Activated CD4-positive, alpha-beta T cell treated with anti-CD3 and anti-CD28 coated beads, Interleukin-2, amount 50 U/mL, for 4 hours (primary cell): ENCODE results near the gene WDFY3.

Experiments used
- DNase-seq, 2 experiments: peaks; one replicate each; pipeline ENCODE4 v3.0.0-alpha.2; 2020

The WDFY3 gene

GRCh38 chr4:84966382-84967242 is at the start of gene WDFY3:
WDFY3 (minus strand) TSS chr4:84966690; CDS start chr4:84860591, 106,099 bp downstream.
- no peak for DNase-seq

- DNase-seq: no peak
Measured at GRCh38 chr4:85005865-85006377, 39.4 kb upstream of the WDFY3 start.

GRCh38 chr4:85000343-85000742 is 33.9 kb upstream of the WDFY3 start:
- DNase-seq: no peak

GRCh38 chr4:84995386-84995785 is 28.9 kb upstream of the WDFY3 start:
- DNase-seq: no peak

DNA sequence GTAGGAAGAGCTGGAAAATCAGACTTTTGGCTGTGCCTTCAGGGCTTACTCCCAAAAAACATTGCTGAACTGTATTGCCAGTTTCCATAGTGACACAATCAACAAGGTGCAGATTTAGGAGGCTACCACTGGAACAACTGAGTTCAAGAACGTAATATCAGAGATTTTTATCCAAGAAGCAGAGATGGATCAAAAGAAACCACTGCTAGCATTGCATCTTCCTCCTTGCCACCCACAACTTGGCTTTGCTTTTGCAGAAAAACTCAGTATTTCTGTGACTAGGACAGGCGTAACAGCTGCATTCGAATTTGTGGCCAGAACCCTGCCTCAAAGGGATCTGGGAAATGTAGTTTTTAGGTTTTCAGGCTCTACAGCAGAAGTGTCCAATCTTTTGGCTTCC is 27.8 kb upstream of the WDFY3 start:
- DNase-seq: no peak

DNA sequence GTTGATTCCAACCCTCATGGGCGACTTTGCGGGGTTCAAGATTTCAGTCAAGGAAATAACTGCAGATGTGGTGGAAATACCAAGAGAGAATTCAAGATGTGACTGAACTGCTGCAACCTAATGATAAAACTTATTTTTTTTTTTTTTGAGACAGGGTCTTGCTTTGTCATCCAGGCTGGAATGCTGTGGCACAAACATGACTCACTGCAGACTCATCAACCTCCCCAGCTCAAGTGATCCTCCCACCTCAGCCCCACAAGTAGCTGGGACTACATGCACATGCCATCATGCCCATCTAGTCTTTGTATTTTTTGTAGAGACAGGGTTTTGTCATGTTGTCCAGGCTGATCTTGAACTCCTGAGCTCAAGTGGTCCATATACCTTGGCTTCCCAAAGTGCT is 19.5 kb upstream of the WDFY3 start:
- DNase-seq: no peak

DNA sequence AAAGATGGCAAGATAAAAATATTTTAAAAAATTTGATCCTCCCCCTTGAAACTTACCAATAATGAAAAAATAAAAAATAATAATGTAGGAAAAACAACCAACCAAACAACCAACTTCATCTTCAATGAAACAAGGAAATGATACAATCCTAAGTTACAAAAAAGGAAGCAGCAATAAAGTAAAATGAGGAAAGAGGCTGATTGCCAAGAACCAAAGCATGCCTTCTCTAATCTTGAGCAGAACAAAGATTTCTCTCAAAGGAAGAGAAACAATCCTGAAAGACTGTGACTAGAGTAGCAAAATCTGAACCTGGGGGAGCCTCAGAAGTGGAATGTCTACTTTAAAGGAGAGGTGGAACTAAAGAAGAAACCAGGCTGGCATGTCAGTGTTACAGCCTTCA is 10.9 kb upstream of the WDFY3 start:
- DNase-seq: no peak

- DNase-seq: no peak
Measured at GRCh38 chr4:84973856-84974255, 7.4 kb upstream of the WDFY3 start.

GRCh38 chr4:84971319-84971932 is 4.9 kb upstream of the WDFY3 start:
- DNase-seq: no peak

GRCh38 chr4:84968925-84969324 is 2.4 kb upstream of the WDFY3 start:
- DNase-seq: no peak

DNA sequence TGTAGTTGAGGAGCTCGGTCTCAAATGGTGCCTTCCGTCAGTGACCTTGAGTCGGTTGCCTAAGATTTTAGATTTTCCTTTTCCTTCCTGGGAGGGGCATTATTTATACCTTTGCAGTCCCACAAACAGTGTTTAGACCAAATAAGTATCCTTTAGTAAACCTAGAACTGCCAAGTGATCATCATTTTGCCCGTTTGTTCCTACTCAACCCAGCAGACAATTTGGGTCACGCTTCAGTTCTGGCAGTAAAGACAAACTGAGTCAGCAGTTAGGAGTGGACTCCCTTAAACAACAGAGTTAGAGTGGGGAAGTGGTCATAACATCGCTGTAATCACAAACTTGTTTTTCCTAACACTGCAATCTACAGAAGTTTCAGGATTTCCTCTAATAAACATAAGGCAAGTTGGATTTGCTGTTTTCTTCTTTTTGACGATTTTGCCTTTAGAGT is 777 bp upstream of the WDFY3 start:
- DNase-seq: no peak

DNA sequence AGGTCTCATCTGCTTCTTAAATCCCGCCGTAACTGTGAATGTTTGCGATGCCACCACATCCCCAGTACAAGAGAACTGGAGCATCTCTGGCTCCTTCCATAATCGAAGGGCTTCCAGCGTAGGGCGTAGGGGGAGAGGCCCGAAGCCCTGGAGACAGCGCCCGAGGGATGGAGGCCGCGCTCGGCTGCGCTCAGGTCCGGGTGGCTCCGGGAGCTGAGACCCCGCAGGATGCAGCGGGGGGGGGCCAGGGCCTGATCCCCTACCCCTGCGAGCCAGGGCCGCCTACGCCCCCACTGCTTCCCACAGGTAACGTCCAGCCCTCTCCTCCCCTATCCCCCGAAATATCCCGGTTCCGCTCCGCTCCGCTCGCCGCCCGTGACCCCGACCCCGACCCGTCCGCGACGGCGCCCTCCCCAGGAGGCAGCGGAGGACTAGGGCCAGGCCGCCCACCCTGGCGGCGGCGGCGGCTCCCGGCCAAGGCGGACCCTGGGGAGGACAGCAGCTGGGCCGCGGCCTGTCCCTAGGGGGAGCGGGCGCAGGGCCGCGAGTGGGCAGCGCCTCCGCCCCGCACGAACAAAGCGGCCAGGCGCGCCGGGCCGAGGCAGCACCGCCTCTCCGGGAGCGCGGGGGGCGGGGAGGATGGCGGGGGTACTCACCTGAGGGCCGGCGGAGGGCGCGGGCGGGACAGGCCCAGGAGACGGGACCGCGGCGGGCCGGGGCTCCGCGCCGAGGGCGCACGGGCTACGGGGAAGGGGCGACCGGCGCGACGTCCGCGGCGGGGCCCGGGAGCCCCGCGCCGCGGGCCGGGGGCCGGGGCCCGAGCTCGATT is 723 bp downstream of the WDFY3 start:
- DNase-seq: no peak

- no peak for DNase-seq
Measured at GRCh38 chr4:84964995-84965552, 1.4 kb downstream of the WDFY3 start.

GRCh38 chr4:84962102-84962501 is 4.4 kb downstream of the WDFY3 start:
- DNase-seq: no peak

DNA sequence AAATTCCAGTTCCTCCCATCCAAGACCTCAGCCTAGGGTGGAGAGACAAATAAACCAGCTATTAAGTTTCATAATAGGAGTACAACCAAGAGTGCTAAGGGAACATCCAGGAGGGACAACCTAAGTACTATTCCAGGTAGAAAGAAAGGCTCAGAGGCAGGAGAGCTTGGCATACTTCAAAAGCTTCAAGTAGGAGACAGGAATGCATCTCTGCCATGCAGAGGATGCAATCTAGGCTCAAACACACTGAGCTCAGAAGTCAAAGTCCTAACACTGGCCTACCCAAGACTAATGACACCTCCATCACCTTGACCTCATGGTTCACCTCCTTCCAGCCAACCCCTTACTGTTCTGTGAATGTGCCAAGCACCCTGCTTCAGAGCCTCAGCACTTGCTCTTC is 8.1 kb downstream of the WDFY3 start:
- DNase-seq: no peak

- DNase-seq: no peak
Measured at GRCh38 chr4:84957514-84958420, 8.7 kb downstream of the WDFY3 start.

DNA sequence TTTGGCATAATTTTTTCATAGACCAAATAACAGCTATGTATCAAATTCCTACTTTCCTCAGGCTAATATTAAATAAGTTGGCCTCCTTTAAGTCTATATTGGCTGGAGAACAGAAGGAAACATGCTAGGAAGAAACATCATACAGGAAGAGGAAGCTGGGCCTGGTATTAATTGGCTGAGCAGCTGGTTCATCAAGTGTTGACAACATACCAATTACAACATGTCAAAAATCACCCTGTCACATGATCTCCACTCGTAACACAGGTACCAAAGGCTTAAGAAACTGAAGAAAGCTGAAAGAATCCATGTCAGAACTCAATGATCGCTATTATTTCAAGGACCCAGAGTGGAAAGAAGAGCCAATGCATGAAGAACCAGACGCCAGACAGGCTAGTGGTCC is 10.5 kb downstream of the WDFY3 start:
- no peak for DNase-seq

DNA sequence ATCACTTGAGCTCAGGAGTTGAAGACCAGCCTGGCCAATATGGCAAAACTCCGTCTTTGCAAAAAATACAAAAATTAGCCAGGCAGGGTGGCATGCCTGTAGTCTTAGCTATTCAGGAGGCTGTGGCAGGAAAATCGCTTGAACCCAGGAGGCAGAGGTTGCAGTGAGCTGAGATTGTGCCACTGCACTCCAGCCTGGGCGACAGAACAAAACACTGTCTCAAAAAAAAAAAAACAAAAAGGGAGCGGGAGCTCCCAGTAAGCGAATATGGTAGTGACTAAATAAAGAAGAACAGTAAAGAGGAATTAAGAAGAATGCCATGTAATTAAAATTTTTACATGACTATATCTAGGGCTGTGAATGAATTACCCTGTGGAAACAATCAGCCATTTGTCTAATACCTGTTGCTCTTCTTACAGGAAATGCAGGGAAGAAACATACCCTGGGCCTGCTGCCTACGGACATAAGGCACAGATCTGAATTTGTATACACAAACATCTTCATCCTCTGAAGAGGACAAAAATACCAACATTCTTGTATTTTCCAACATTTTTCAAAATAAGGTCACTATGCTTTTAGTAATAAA is 11.4 kb downstream of the WDFY3 start:
- no peak for DNase-seq

DNA sequence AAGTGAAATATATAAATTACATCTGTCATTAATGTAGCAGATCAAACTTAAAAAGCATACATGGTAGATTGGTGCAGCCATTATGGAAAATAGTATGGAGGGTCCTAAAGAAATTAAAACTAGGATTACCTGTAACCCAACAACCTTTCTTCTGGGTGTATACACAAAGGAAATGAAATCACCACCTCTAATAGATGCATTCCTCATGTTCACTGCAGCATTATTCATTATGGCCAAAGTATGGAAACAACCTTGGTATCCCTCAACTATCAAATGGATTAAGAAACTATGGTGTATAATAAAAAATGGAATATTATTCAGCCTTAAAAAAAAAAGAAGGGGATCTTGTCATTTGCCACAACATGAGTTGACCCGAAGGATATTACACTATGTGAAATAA is 13.7 kb downstream of the WDFY3 start:
- DNase-seq: no peak

DNA sequence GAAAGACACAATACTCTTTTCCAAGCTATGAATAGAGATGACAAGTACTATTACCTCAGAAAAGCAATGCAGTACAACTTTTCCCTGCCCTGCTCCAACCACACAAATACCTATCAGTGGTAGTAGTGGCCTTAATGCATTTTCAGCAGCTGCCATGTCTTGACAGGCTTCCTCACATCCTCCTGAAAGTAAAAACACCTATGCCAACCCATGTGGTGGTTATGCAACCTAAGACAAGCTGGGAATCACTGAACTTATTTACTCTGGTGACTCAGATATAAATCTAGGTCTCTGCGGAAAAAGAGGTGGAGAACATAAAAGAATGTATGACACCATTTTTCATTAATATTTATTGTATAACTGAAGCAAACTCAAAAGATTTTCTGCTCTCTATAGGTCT is 14.5 kb downstream of the WDFY3 start:
- DNase-seq: no peak

DNA sequence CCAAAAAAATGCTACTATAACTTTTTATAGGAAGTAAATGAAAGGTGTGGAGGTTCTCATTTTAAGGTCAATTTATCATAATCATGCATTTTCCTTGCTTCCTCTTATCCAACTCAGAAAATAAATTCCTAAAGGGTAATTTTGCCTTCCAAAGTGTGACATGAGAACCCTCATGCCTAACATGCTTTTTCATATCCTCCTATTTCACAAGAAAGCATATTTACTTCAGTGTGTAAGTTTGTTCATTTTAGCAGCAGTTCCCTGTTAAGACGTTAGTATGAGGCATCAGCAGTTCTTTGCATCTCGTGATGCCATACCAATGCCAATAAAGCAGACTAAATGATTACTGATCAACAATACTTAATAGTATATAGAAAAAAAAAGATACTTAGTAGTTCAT is 18.4 kb downstream of the WDFY3 start:
- no peak for DNase-seq

- DNase-seq: no peak
Measured at GRCh38 chr4:84944947-84945346, 21.5 kb downstream of the WDFY3 start.
